WTC11 (cell line): Measurements from ENCODE around the gene MEN1. TPM values are rescaled to one million over a fixed set of nuclear protein-coding genes. Genes with fewer than 3 reads are reported as not detected.

Experiments used
- ATAC-seq: fragments of 200-7000 bp; cut with Tn5 transposase; 2 replicates; pipeline ENCODE4 v1.10.0; 2021; ENCODE audit warnings: mild to moderate bottlenecking, moderate library complexity
- CTCF ChIA-PET: fragments of 300-600 bp; sonication (Branson Sonifier 250); formaldehyde crosslinking; loops from one replicate; lab custom pipeline; 2021; ENCODE audit warnings: antibody characterized with exemption; lab: Charles Lee
- POLR2A ChIA-PET: fragments of 350-600 bp; sonication (Branson Sonifier 250); formaldehyde crosslinking; loops from one replicate; lab custom pipeline; 2021; ENCODE audit warnings: antibody characterized with exemption; lab: Charles Lee
- DNase-seq: peaks from one replicate; pipeline ENCODE4 v3.0.0; 2021; ENCODE audit warnings: low spot score
- H3K27ac Mint-ChIP-seq: 2 replicates; pipeline ENCODE4 v1.8.0; 2021; ENCODE audit warnings: mixed read lengths
- H3K27me3 Mint-ChIP-seq: 2 replicates; pipeline ENCODE4 v1.8.0; 2021; ENCODE audit warnings: low read depth, mild to moderate bottlenecking, moderate library complexity, mixed read lengths
- H3K36me3 Mint-ChIP-seq: 2 replicates; pipeline ENCODE4 v1.8.0; 2021; ENCODE audit warnings: mixed read lengths
- H3K4me1 Mint-ChIP-seq: 2 replicates; pipeline ENCODE4 v1.8.0; 2022; ENCODE audit warnings: mixed read lengths
- H3K4me3 Mint-ChIP-seq: 2 replicates; pipeline ENCODE4 v1.8.0; 2021; ENCODE audit warnings: mild to moderate bottlenecking, moderate library complexity, mixed read lengths
- H3K9me3 Mint-ChIP-seq: 2 replicates; pipeline ENCODE4 v1.8.0; 2021; ENCODE audit warnings: mixed read lengths
- ATF1 ChIP-seq: sonication (generic); formaldehyde crosslinking; IDR thresholded peaks from 2 replicates; pipeline ENCODE4 v1.8.1; 2023; ENCODE audit warnings: mild to moderate bottlenecking, moderate library complexity, missing genetic modification reagents
- ATF2 ChIP-seq: sonication (generic); formaldehyde crosslinking; IDR thresholded peaks from 2 replicates; pipeline ENCODE4 v1.8.1; 2022; ENCODE audit warnings: low read depth, missing genetic modification reagents, borderline replicate concordance
- CREB1 ChIP-seq: sonication (generic); formaldehyde crosslinking; IDR thresholded peaks from 2 replicates; pipeline ENCODE4 v1.8.0; 2023; ENCODE audit warnings: mild to moderate bottlenecking, missing genetic modification reagents
- CREM ChIP-seq: sonication (generic); formaldehyde crosslinking; IDR thresholded peaks from 2 replicates; pipeline ENCODE4 v1.8.1; 2022; ENCODE audit warnings: mild to moderate bottlenecking, missing genetic modification reagents, moderate library complexity
- GTF2I ChIP-seq: fragments of 250-450 bp; sonication (Bioruptor Pico); conservative IDR thresholded peaks from 2 replicates; pipeline ENCODE4 v1.4.0; 2021; ENCODE audit warnings: mild to moderate bottlenecking
- HMGXB4 ChIP-seq: sonication (generic); formaldehyde crosslinking; IDR thresholded peaks from 2 replicates; pipeline ENCODE4 v1.8.1; 2023; ENCODE audit warnings: mild to moderate bottlenecking, moderate library complexity, missing genetic modification reagents
- IRF1 ChIP-seq: sonication (generic); formaldehyde crosslinking; IDR thresholded peaks from 2 replicates; pipeline ENCODE4 v1.8.0; 2023; ENCODE audit warnings: missing genetic modification reagents
- JAZF1 ChIP-seq: fragments of 250-450 bp; sonication (Bioruptor Pico); IDR thresholded peaks from 2 replicates; pipeline ENCODE4 v1.9.0; 2021; ENCODE audit warnings: moderate library complexity, mild to moderate bottlenecking, inconsistent platforms
- NFYB ChIP-seq: sonication (generic); formaldehyde crosslinking; conservative IDR thresholded peaks from 2 replicates; pipeline ENCODE4 v1.8.0; 2022; ENCODE audit warnings: low read depth, missing genetic modification reagents
- NR2C2 ChIP-seq: sonication (generic); formaldehyde crosslinking; IDR thresholded peaks from 2 replicates; pipeline ENCODE4 v1.8.0; 2022; ENCODE audit warnings: mild to moderate bottlenecking, missing genetic modification reagents
- RORB ChIP-seq: fragments of 250-450 bp; sonication (Bioruptor Pico); IDR thresholded peaks from 2 replicates; pipeline ENCODE4 v1.9.0; 2021; ENCODE audit warnings: mild to moderate bottlenecking
- STAT6 ChIP-seq: sonication (generic); formaldehyde crosslinking; conservative IDR thresholded peaks from 2 replicates; pipeline ENCODE4 v1.8.1; 2023; ENCODE audit warnings: mild to moderate bottlenecking, low read depth, missing genetic modification reagents, moderate library complexity
- TCF7 ChIP-seq: sonication (generic); formaldehyde crosslinking; IDR thresholded peaks from 2 replicates; pipeline ENCODE4 v1.8.0; 2022; ENCODE audit warnings: mild to moderate bottlenecking, low read depth, missing genetic modification reagents, moderate library complexity
- TEAD4 ChIP-seq: sonication (generic); formaldehyde crosslinking; IDR thresholded peaks from 2 replicates; pipeline ENCODE4 v1.8.0; 2022; ENCODE audit warnings: mild to moderate bottlenecking, missing genetic modification reagents
- USF1 ChIP-seq: sonication (generic); formaldehyde crosslinking; IDR thresholded peaks from 2 replicates; pipeline ENCODE4 v1.8.0; 2022; ENCODE audit warnings: mild to moderate bottlenecking, missing genetic modification reagents
- ZBTB43 ChIP-seq: sonication (generic); formaldehyde crosslinking; IDR thresholded peaks from 2 replicates; pipeline ENCODE4 v1.8.1; 2023; ENCODE audit warnings: mild to moderate bottlenecking, missing genetic modification reagents
- ZNF263 ChIP-seq: sonication (generic); formaldehyde crosslinking; IDR thresholded peaks from 2 replicates; pipeline ENCODE4 v1.8.1; 2022; ENCODE audit warnings: low read depth, mild to moderate bottlenecking, moderate library complexity, missing genetic modification reagents
- total RNA-seq: library from RNA; stranded (reverse); gene quantifications from 3 replicates; pipeline ENCODE4 v1.2.3, GENCODE V29; 2021

The MEN1 gene
- total RNA-seq, 1 experiment from 2014 or later, result 47.1 TPM

GRCh38 chr11:64794526-64794925 lies 15.8 kb downstream of the MEN1 start (continued):
- no peak for TF ChIP-seq ZBTB43 (CRISPR knock-in tag)
- no peak for TF ChIP-seq CREB1 (CRISPR knock-in tag)
- no peak for TF ChIP-seq TEAD4
- no peak for TF ChIP-seq NFYB (CRISPR knock-in tag)
- TF ChIP-seq USF1 (CRISPR knock-in tag), result no peak
- no peak for TF ChIP-seq GTF2I

- no peak for DNase-seq
- Mint-ChIP-seq H3K27me3 (no peaks in the 10 kb centered on the region), H3K27ac (peak overlapping the region; percentile 45), H3K4me3 (no peak overlapping the region), H3K36me3 (no peaks in the 10 kb centered on the region; the same call in 1 of the 2 replicates), H3K9me3 (no peaks in the 10 kb centered on the region), H3K4me1 (no peaks in the 10 kb centered on the region)
- ChIA-PET POLR2A (no interaction called here), CTCF (interaction anchor here (1.1 to 1.4 kb wide), 3 partner anchors 10 to 55 kb away, joined by 3 to 6 read pairs (median 3); partner anchors contain the start of genes MAP4K2 and SF1)
- TF ChIP-seq ATF1 (CRISPR knock-in tag) (no peak), RORB (CRISPR knock-in tag) (no peak), TCF7 (CRISPR knock-in tag) (no peak), JAZF1 (no peak), NR2C2 (CRISPR knock-in tag) (no peak), IRF1 (CRISPR knock-in tag) (no peak), USF1 (CRISPR knock-in tag) (no peak), ATF2 (no peak), HMGXB4 (CRISPR knock-in tag) (no peak), CREM (no peak), STAT6 (CRISPR knock-in tag) (no peak), ZBTB43 (CRISPR knock-in tag) (no peak), ZNF263 (CRISPR knock-in tag) (no peak)
- no peak for ATAC-seq
Measured at GRCh38 chr11:64793271-64794160, 16.8 kb downstream of the MEN1 start.
